ENCODE data around the gene RAB11FIP4. TPM values are rescaled to one million over a fixed set of nuclear protein-coding genes. Genes with fewer than 3 reads are reported as not detected.

The RAB11FIP4 gene
- total and polyA plus RNA-seq, 10 of the 15 experiments (the other 5 are each of a cell fraction or from before 2014, with no cell fraction given), result 1.4 to 27.0 (median 17.6) TPM

DNA sequence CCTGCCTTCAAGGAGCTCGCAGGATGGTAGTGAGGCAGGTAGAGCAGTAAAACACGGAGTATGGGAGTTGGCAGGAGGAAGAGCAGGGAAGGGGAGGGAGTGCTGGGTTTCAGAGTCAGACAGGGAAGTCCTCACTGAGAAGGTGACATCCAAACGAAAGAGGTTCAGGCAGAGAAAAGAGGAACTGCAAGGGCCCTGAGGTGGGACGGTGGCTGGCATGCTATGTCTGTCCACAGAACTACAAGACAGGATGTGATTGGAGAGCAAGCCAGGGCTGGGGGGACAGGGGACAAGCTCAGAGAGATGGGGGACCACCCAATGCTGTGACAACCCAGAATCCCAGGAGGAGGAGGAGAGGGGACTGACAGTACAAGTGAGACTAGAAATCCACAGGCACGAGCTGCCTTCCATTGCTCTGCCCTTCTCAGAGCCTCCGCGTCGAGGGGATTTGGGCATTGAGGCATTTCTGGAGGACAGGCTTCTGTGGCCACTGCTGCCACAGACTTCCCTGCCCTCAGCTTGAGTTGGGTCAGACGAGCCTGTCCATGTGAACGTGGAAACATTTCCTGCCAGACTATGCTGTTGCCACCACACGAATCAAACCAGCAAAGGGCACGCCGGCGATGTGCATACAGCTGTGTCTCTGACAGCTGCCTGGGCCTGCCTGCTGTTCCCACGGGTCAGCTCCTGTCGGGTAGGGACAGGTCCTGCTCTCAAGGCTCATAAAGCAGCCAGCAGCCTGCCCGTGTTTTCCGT is 100.1 kb downstream of the RAB11FIP4 start (continued):
- TF ChIP-seq EGR1 (IDR thresholded peaks at IDR 0.05; ENCODE audit: borderline replicate concordance in 1 of 2, low read depth in 2 of 2, low read length in 2 of 2) (no peak), FOXK2 (IDR thresholded peaks at IDR 0.05) (no peak), IKZF1 (conservative IDR thresholded peaks at IDR 0.05) (peak; percentile 94), ATF7 (IDR thresholded peaks at IDR 0.05; ENCODE audit: low read depth) (peak; percentile 60), MXI1 (IDR thresholded peaks at IDR 0.05; ENCODE audit: low read depth, low read length) (no peak), ZBED1 (IDR thresholded peaks at IDR 0.05; ENCODE audit: borderline replicate concordance) (peak; percentile 62; the same call in 1 of the 2 replicates), MEF2B (IDR thresholded peaks at IDR 0.05; ENCODE audit: partially characterized antibody, poor library complexity, severe bottlenecking) (peak; percentile 50), JUNB (IDR thresholded peaks at IDR 0.05) (no peak), NBN (IDR thresholded peaks at IDR 0.05) (peak; percentile 87; the same call in 1 of the 2 replicates), ZNF384 (IDR thresholded peaks at IDR 0.05; ENCODE audit: borderline replicate concordance, low read depth, low read length) (no peak; the same call in 1 of the 2 replicates), EZH2 (IDR thresholded peaks at IDR 0.05; ENCODE audit: borderline replicate concordance, control insufficient read depth, low read depth, low read length) (no peak), HDAC6 (IDR thresholded peaks at IDR 0.05; ENCODE audit: unreplicated experiment) (no peak), WRNIP1 (IDR thresholded peaks at IDR 0.05; ENCODE audit: borderline replicate concordance, low read depth, low read length) (no peak), MYB (IDR thresholded peaks at IDR 0.05; ENCODE audit: borderline replicate concordance, low read depth, low read length) (0 out of 2 replicates have a peak, but pooled peaks have one; percentile 14), PAX5 (IDR thresholded peaks at IDR 0.05; ENCODE audit: borderline replicate concordance, low read depth, low read length) (peak; percentile 65; the same call in 1 of the 2 replicates), RAD21 (IDR thresholded peaks at IDR 0.05; ENCODE audit: insufficient read depth, low read depth, low read length) (no peak), DPF2 (IDR thresholded peaks at IDR 0.05) (peak; percentile 89), NFYB (IDR thresholded peaks at IDR 0.05; ENCODE audit: insufficient read depth, low read depth, low read length) (peak; percentile 75), SPI1 (IDR thresholded peaks at IDR 0.05; ENCODE audit: borderline replicate concordance, insufficient read depth, low read depth, low read length) (peak; percentile 100), RELA (IDR thresholded peaks at IDR 0.05; ENCODE audit: borderline replicate concordance, partially characterized antibody) (no peak), GABPA (IDR thresholded peaks at IDR 0.05; ENCODE audit: low read depth) (no peak), YY1 (IDR thresholded peaks at IDR 0.05; ENCODE audit: low read depth, low read length) (peak; percentile 47)
- TF ChIP-seq, protein P1, sequence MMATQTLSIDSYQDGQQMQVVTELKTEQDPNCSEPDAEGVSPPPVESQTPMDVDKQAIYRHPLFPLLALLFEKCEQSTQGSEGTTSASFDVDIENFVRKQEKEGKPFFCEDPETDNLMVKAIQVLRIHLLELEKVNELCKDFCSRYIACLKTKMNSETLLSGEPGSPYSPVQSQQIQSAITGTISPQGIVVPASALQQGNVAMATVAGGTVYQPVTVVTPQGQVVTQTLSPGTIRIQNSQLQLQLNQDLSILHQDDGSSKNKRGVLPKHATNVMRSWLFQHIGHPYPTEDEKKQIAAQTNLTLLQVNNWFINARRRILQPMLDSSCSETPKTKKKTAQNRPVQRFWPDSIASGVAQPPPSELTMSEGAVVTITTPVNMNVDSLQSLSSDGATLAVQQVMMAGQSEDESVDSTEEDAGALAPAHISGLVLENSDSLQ (IDR thresholded peaks at IDR 0.05), result peak; percentile 51; the same call in 1 of the 2 replicates
- TF ChIP-seq, protein P2, sequence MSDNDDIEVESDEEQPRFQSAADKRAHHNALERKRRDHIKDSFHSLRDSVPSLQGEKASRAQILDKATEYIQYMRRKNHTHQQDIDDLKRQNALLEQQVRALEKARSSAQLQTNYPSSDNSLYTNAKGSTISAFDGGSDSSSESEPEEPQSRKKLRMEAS (IDR thresholded peaks at IDR 0.05; ENCODE audit: low read depth, low read length), result 0 out of 2 replicates have a peak, but pooled peaks have one; percentile 14
- TF ChIP-seq, protein P3, sequence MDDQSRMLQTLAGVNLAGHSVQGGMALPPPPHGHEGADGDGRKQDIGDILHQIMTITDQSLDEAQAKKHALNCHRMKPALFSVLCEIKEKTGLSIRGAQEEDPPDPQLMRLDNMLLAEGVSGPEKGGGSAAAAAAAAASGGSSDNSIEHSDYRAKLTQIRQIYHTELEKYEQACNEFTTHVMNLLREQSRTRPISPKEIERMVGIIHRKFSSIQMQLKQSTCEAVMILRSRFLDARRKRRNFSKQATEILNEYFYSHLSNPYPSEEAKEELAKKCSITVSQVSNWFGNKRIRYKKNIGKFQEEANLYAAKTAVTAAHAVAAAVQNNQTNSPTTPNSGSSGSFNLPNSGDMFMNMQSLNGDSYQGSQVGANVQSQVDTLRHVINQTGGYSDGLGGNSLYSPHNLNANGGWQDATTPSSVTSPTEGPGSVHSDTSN (IDR thresholded peaks at IDR 0.05; ENCODE audit: insufficient replicate concordance, low read depth, low read length), result no peak
- TF ChIP-seq, protein P4, sequence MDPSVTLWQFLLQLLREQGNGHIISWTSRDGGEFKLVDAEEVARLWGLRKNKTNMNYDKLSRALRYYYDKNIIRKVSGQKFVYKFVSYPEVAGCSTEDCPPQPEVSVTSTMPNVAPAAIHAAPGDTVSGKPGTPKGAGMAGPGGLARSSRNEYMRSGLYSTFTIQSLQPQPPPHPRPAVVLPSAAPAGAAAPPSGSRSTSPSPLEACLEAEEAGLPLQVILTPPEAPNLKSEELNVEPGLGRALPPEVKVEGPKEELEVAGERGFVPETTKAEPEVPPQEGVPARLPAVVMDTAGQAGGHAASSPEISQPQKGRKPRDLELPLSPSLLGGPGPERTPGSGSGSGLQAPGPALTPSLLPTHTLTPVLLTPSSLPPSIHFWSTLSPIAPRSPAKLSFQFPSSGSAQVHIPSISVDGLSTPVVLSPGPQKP (IDR thresholded peaks at IDR 0.05; ENCODE audit: low read depth, low read length), result no peak
